Neural cell (in vitro differentiated cells): Measurements from ENCODE around the gene IMMP2L.

ENCODE experiments used
- CTCF ChIP-seq: fragments of 450-650 bp; IDR thresholded peaks from 2 replicates; pipeline ENCODE4 v1.5.1; 2014; ENCODE audit warnings: antibody characterized with exemption, mild to moderate bottlenecking, moderate library complexity; ENCODE audit not compliant: poor library complexity, severe bottlenecking
- EZH2 ChIP-seq: fragments of 200-600, 300-800 bp; shearing (Covaris generic), sonication (generic); IDR thresholded peaks from 2 replicates; pipeline ENCODE4 v1.6.1; 2014; ENCODE audit warnings: antibody characterized with exemption, low read length, borderline replicate concordance, mild to moderate bottlenecking; ENCODE audit not compliant: insufficient read depth, poor library complexity, severe bottlenecking
- RAD21 ChIP-seq: fragments of 450-650 bp; conservative IDR thresholded peaks from 2 replicates; pipeline ENCODE4 v1.6.1; 2014; ENCODE audit warnings: antibody characterized with exemption, mild to moderate bottlenecking, moderate library complexity
- TAF1 ChIP-seq: IDR thresholded peaks from 2 replicates; pipeline ENCODE4 v1.6.1; 2012; ENCODE audit warnings: low read depth

- TF ChIP-seq CTCF (no peak), TAF1 (no peak), RAD21 (no peak), EZH2 (no peak)
Observed at GRCh38 chr7:110759069-110759468, 803.2 kb downstream of the IMMP2L start.
